ENCODE data around the gene RNF220.
"Not testable (repeated sequence)": the region's sequence is repeated elsewhere in the genome, so short reads cannot be mapped to it uniquely, and the experiment has no call there.

Gene RNF220

DNA sequence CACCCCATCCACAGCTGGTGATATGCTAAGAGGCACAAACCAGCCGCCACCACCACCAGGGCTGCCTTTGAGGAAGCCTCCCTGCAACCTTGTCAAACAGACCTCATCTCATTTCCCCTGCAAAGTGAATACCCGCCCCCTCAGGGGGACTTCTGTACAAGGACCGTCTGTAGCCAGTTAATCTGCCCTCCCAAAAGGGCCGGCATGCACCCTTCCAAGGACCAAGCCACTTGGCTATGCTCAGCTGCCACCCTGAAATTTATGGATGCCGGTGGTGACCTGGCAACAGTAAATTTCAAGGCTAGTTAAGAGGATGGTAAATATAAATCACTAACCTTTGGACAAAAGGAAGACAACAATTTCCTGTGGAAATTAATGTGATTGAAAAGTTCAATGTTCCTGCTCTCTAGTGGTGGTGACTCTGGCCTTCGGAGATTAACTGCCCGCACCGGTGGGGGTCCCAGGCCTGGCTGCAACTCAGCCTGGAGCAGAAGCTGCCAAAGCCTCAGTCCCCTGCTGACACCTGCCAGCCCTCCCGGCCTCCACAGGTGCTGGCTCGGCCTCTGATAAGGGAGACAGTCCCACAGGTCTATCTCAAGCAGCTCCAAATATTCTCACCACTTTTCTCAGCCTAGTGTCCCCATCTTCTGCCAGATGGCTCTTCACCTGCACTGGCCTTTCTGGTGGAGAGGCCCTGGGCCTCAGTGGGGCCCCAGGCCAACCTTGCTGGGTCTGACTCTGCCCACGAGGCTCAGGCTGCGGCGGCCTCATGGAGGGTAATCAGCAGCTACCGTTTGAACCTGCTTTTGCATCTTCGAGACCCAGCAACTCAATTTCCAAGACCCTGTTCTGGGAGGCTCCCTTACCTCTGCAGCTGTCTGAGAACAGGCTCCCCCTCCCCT, 257.0 kb downstream of the RNF220 start:
- no peak for DNase-seq

DNA sequence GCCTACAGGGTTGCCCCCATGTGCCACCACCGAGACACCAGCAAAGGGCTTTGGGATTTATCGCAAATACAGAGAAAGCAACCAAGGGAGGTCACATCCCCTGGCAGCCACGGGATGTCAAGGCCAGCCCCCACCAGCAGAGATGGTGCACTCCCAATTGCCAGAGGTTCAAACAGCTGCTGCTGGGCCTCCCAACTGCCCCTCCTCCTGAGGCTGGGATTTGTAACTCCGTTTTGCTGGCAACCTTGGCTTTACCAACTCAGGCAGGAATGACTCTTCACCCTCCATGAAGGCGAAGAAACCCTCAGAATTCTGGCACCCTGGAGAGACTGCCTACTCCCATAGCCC, 257.6 kb downstream of the RNF220 start:
- DNase-seq = no peak

DNA sequence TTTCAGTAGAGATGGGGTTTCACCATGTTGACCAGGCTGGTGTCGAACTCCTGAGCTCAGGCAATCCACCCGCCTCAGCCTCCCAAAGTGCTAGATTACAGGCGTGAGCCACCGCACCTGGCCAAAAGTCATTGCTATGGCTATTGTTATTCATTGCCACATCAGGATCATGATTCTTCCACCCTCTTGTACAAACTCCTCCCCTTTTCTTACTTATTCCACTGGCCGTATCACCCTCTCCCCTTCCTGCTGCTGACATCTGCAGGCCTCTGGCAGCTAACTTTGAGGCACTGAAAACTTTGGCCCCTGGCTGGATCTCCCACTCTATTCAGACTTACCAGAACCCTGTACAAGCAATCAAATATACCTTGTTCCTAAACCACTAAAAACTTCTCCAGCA, 258.4 kb downstream of the RNF220 start:
- DNase-seq = no peak

DNA sequence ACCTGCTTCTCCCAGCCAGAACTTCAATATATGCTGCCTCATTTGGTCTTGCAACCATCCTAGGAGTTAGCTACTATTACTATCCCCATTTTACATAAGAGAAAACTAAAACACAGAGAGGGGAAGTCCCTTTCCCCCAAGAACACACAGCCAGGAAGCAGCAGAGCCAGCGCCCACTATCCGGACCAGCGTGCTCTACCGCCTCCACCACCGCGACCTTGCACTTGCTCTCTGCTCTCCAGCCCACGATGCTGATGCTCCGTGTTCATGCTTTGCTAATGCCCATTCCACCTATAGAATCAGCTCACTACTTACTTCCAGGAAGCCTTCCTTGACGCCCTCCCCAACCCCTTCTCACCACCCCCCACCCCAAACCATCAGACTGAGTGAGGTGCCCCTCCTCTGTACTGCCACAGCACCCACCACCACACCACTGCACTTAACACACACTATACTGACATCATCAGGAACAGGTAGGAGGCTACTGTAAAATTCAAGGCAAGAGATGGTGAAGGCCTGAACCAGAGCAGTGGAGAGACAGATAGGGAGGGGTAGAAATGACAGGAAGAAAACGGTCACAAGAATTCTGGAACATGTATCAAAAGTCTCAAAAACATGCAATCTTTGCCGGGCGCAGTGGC, 259.8 kb downstream of the RNF220 start:
- no peak for DNase-seq

DNA sequence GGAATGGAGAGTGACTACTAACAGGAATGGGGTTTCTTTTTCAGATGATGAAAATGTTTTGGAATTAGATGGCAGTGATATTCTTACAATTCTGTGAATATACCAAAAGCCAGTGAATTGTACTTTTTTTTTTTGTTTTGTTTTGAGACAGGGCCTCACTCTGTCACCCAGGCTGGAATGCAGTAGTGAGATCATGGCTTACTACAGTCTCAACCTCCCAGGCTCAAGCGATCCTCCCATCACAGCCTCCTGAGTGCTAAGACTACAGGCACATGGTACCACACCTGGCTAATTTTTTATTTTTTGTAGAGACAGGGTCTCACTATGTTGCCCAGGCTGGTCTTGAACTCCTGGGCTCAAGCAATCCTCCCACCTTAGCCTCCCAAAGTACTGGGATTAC, 261.7 kb downstream of the RNF220 start:
- not testable (repeated sequence) for DNase-seq

DNA sequence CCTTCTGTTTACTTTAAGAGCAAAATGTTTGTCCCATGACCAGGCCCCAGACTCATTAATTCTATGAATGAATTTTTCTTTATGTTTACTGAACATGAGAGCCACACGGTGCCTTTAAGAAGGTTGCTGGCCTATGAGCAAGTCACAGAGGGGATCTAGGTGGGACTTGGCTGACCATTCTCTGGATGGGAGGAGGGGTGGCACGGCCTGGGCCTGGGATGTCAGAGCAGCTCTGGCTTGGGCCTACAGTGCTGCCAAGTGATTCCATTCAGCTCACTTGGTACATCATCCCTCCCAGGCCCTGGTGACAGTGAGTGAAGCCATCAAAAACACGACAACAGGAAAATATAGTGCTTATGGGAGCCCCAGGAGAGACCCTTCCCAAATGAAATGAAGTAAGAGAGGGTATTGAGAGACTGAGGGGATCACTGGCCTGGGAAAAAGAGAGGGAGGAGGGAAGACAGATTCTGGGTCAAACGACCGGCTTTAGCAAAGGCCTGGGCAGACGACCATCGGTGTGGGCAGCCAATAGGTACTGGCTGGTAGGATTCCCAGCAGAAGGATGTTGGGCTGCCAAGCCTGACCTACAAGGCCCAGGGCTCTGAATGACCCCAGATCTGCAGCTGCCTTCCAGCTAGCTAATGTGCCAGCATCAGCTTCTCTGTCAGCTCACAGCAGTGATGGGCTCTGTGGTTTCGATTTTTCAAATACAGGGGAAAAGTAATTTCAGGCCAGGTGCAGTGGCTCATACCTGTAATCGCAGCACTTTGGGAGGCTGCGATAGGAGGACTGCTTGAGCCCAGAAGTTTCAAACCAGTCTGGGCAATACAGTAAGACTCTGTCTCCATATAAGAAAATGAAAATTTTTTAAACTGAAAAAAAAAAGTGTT, 265.9 kb downstream of the RNF220 start:
- DNase-seq = no peak

DNA sequence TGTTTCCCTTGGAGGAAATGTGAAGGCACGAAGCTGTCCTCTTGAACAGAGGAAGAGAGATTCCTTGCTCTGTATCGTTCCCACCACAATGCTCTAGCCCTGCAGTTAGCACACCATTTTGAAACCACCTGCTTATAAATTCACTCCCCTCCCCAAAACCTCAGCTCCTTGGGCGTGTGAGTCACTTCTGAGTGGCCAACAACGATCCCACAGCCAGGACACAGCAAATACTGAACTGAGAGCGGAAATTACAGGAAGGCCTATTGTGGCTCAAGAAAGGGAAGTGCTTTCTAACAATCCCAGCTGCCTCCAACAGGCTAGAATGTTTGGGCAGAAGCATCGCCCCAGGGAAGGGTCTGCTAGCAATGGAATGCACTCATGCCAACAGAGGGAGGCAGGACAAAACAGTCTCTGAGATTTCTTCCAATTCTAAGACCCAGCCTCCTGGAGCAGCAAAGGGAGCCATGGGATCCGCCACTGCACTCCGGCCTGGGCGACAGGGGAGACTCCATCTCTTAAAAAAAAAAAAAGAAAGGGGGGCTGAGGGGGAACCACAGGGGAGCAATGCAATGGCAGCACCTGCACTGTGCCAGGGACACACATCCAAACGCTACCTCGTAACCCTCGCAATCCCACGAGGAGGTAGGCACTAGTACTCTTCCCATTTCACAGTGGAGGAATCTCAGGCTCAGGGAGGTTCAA, 267.4 kb downstream of the RNF220 start:
- no peak for DNase-seq

DNA sequence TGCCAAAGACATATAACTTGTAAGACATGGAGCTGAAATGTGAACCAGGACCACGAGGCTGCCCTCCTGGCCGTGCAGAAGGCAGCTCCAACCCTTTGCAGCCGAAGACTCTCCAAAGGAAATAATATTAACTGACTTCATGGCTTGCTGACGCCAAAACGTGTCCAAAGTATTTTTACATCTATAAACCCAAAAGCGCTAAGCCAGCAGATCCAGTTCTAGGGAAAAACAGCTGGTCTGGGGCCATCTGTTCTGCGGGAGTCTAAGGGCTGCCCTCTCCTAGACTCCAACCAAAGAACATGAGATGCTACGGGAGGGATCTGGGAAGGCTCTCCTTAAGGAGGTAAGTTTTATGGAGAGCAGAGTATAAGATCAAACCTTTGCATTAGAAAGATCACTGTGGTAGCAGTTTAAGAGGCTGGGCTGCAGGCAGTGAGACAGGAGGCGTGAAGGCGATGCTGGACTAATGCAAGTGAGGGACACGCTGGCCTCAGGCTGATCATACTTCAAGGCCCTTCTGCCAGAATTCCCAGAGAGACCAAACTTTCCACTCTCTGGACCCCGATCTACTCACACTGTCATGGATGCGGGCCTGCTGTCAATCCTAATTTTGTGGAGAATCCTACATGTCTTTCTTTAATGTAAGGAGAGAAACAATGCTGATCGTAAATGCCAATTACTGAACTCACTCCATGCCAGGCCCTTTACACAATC, 268.1 kb downstream of the RNF220 start:
- no peak for DNase-seq

DNA sequence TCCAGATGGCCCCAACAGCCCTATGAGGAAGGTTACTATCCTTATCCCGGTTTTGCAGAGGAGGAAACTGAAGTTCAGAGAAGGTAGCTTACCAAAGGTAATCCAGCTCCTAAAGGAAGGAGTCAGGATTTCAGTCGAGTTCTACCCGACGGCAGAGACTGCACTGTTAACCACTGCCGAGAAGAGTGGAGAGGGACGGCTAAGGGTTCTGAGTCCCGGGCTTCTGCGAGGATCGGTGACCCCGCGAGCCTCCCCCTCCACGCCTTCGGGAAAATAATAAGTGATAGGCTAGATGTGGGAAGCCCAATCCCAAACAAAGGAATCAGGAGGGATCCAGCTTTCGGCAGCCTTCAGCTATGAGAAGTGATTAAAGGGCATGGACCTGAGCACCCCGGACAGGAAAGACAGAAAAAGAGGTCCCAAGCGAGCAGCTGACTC, 268.6 kb downstream of the RNF220 start:
- DNase-seq = no peak

DNA sequence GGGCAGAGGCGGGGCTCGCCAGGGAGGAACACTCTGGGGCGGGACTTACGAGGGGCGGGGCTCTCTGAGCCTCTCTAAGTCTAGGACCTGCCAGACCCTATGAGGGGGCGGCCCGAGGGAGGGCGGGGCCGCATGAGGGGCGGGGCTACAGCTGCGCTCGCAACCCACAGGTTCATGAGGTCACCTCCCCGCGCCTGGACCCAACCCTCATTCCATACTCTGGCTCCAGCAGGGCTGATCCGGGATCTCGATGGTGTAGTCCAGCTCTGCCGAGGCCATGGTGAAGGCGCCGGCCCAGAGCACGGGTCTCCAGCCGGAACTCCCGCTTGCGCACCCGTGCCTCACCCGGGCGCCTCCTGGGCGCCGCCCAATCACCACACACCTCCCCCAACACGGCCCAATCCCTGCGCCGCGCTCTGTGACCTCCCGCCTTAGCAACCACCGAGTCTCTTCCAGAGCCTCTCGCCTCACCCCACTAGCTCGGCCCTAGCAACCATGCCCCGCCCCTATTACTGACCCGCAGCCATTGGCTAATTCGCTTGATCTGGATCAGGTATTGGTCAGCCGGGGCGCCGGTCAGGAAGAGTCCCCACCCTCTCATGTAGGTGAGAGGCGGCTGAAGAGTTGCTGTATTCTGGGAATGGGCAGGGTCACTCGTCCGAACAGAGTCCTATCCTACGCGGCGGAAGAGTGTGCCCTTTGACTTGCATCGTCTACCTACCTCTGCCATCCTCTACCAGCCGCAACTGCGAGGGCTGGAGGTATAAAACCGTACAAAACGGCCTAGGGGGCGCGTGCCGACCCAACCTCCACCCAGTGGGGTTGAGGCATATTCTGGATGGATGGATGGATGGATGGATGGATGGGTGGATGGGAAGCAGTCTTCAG, 269.3 kb downstream of the RNF220 start, which contains the start of the genes ARMH1 and TMEM53:
ARMH1 (plus strand) TSS at position 602 of the 888 bp plus-strand sequence. CDS start 14,984 bp downstream, outside the sequence.
TMEM53 (minus strand) TSS at position 369 of the 888 bp plus-strand sequence; CDS start at position 279, 90 bp downstream.
- peak; percentile 96 to 99 for DNase-seq

DNA sequence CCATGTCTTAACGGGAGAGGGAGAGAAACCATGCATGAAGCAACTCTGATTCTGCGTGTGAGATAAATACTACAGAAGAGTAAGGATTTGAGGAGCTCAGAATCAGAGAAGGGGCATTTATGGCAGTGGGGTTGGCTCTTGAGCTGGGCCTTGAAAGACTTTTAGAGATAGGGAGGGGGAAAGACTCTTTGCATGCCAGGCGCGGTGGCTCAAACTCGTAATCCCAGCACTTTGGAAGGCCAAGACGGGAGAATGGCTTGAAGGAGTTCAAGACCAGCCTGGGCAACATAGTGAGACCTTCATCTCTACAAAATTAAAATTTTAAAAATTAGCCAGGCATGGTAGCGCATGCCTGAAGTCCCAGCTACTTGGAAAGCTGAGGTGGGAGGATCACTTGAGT, 270.1 kb downstream of the RNF220 start:
- DNase-seq = no peak

DNA sequence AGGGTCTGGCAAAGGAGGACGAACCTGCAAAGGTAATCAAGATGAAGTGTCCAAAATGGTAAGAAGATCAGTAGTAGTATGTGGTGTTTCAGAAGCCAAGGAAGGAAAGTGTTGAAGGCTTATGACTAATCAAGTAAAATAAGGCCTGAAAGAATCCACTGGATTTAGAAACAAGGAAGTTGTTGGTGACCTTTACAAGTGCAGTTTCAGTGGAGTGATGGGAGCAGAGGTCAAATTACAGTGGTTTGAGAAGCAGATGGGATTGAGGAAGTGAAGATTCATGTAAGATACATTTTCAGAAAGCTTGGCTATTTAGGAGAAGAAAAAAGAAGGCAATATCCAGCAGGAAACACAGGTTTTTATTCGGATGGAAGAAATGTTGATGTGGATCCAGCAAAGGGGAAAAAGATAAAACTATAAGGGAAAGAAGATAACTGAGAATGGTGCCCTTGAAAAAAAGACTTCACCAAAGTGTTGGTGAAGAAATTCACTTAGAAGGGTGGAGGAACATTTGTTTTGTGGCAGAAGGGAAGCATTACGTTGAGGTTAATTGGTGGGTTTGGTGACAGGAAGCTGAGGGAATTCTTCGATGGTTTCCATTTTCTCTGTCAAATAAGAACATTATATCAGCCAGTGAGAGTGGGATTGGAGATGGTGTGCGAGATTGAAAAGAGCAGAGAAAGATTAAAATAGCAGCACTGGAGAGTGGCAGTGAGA, 271.6 kb downstream of the RNF220 start:
- no peak for DNase-seq

DNA sequence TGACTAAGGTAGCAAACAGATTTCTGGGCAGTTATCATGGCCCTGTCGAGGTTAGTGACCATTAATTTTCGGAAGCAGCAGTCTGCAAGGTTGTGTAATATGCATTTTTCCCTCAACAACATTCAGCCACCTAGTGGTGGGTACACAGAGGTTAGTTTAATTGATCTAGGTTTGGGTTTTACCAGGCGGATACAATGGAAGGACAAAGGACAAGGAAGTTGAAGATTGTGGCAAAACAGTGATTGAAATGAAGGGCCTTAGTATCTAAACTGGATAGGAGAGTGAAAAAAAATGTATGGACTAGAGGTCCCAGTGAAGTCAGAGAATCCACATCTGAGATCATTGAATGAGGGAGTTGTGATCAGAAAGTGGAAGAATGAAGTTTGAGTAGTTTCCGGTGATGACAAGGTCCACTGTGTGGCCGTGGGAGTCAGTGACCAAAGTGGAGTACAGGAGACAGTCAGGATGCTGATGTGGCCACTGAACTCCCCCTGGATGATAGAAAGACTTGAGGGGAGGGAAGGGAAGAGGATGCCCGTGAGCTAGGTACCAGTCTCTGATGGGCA, 272.2 kb downstream of the RNF220 start:
- no peak for DNase-seq

DNA sequence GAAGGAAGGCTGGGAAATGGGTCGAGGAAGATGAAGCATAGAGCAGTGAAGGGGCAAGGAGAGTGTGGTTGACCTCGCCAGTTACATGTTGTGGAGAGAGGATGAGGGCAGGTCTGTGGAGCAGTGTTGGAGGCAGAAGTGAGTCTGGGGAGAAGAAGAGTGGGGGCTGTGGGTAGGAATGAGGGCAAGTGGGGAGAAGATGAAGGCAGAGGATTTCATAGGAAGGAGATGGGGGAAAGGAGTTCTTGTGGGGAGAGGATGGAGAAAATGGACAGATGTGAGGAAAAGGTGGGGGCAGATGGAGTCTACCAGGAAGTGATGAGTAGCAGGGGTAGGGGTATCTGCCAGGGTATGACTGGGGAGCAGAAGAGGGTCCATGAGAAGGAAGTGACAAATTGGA, 273.1 kb downstream of the RNF220 start:
- no peak for DNase-seq

DNA sequence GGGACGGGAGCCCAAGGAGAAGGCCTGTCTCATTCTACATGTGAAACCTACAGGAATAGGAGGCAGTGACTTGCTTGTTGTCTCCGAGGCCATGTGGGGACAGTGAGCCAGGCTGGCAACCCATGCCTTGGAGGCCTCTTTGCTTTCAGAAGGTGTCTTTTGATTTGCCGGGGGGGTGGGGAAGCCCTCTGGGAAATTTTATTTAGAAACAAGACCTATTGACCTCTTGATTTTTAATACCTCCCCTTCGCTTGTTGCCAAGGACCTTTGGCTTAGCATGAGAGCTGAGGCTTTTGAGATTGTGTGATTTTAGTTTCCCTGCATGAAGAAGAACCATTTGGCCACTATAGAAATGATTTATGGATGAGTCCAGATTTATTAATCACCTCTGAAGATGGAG, 273.6 kb downstream of the RNF220 start:
- no peak for DNase-seq

DNA sequence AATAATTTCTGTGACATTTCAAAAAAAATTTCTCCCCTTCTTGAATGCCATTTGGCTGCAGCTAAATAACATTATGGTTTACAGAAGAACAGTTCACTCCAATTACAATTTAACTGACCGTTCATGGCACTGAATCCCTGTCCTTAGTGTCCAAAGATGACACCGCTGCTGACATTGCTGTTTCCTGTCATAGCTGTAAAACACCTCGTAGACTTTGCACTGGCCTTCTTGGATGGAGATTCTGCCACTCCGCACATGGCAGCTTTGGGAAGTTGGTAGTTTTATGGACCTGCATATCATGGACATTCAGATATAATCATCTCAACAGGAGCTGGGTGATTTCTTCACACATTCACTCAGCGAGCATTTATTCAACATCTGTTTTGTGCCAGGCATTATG, 274.4 kb downstream of the RNF220 start:
- no peak for DNase-seq

DNA sequence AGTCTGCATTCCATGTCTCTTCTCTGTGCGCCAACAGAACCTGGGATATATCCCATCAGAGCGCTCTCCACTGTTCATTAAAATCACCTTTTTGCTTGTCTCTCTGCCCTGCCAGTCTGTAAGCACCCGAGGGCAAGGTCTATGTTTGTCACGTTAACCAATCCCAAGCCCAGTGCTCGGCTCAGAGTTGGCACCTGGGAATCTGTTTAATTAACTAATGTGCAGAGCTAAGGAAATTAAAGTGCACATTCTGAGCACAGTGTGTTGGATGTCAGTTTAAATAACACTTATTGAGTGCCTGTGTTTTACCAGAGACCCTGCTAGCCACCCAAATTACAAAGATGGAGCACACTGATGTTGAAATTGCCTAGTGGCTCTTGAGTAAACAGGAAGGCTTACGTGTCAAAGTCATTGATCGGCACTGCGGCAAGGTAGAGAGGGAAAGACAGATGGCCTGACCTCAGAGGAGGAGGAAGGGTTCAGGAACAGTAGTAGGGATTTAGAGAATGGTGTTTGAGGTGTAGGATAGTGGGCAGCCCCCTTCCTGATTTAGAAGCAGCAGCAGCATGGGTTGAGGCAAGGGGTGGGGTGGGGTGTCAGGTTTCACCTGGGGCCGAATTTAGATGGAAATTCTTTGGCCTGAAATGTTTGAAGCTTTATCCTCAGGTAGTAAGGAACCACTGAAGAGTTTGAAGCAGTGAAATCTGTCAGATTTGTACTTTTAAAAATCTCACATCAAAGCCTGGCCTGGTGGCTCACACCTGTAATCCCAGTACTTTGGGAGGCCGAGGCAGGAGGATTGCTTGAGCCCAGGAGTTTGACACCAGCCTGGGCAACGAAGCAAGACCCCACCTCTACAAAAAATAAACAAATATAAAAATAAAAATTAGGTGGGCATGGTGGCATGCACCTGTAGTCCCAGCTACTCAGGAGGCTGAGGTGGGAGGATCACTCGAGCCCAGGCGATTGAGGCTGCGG, 277.1 kb downstream of the RNF220 start:
- no peak for DNase-seq

DNA sequence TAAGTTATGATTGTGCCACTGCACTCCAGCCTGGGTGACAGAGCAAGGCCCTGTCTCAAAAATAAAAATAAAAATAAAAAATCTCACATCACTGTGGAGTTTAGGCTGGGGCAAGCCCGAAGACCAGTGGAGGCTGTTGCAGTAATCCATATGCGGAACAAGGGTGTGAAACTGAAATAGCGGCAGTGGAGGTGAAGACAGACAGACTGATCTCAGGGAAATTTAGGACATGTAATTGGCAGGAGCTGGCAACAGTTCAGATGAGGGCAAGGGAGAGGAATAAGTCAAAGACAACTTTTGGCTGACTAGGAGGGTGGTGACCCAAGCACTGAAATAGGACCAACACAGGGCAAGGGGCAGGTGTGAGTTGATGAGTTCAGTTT, 277.8 kb downstream of the RNF220 start:
- DNase-seq = no peak

Measured in cerebellar nuclear complex (tissue), 1 donor.